CD4-positive, alpha-beta T cell treated with Interleukin-4 for 4 hours (primary cell): ENCODE data around the gene CLPTM1.
A peak's percentile ranks its signal among the peaks of the same experiment; 100 is the strongest.
"Not testable (repeated sequence)": the region's sequence is repeated elsewhere in the genome, so short reads cannot be mapped to it uniquely, and the experiment has no call there.

Experiments
- DNase-seq: peaks from one replicate; pipeline ENCODE4 v3.0.0-alpha.2; 2020

CLPTM1 gene, protein sequence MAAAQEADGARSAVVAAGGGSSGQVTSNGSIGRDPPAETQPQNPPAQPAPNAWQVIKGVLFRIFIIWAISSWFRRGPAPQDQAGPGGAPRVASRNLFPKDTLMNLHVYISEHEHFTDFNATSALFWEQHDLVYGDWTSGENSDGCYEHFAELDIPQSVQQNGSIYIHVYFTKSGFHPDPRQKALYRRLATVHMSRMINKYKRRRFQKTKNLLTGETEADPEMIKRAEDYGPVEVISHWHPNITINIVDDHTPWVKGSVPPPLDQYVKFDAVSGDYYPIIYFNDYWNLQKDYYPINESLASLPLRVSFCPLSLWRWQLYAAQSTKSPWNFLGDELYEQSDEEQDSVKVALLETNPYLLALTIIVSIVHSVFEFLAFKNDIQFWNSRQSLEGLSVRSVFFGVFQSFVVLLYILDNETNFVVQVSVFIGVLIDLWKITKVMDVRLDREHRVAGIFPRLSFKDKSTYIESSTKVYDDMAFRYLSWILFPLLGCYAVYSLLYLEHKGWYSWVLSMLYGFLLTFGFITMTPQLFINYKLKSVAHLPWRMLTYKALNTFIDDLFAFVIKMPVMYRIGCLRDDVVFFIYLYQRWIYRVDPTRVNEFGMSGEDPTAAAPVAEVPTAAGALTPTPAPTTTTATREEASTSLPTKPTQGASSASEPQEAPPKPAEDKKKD

DNA sequence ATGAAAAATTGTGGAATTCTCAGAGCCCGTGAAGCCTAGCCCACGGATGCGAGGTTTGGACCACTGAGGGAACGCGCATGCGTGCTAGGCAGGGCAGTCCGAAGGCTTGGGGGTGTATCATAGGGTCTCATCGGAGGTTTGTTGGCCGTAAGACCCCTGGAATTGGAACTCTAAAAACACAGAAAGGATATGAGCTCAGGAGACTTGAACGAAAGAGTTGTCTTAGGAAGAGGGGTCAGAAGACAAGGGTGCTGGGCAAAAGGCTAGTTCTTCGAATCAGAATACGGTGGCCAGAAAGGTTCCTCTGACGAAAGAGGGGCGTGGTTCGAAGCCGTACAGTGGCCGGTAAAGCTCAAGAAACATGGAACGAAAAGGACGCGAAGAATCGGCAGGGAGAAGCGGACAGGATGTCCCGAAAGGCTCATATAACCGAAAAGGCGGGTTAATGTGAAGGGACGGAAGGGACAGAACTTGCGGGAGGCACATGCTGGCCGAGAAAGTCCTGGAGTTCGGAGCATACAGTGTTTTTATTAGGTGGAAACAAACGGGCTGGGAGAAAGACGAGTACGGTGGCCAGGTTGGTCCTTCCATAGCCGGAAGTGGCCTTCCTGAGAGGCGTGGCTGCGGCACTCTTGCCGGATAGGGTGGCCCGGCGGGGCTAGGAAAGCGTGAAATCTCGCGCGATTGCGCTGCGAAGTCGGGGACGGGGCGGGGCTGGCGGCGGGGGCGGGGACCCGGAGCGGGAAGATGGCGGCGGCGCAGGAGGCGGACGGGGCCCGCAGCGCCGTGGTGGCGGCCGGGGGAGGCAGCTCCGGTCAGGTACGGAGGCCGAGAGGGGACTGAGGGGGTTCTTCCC, at the start of gene CLPTM1:
CLPTM1 (plus strand) TSS at position 732 of the 856 bp plus-strand sequence; CDS start at position 748, 16 bp downstream.
- DNase-seq: peak; percentile 97

DNA sequence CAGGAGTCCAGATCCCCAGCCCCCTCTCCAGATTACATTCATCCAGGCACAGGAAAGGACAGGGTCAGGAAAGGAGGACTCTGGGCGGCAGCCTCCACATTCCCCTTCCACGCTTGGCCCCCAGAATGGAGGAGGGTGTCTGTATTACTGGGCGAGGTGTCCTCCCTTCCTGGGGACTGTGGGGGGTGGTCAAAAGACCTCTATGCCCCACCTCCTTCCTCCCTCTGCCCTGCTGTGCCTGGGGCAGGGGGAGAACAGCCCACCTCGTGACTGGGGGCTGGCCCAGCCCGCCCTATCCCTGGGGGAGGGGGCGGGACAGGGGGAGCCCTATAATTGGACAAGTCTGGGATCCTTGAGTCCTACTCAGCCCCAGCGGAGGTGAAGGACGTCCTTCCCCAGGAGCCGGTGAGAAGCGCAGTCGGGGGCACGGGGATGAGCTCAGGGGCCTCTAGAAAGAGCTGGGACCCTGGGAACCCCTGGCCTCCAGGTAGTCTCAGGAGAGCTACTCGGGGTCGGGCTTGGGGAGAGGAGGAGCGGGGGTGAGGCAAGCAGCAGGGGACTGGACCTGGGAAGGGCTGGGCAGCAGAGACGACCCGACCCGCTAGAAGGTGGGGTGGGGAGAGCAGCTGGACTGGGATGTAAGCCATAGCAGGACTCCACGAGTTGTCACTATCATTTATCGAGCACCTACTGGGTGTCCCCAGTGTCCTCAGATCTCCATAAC, 49.6 kb upstream of the CLPTM1 start, which contains the start of gene APOE:
APOE (plus strand) TSS at position 360 of the 724 bp plus-strand sequence. CDS start 829 bp downstream, outside the sequence.
- DNase-seq: no peak

DNA sequence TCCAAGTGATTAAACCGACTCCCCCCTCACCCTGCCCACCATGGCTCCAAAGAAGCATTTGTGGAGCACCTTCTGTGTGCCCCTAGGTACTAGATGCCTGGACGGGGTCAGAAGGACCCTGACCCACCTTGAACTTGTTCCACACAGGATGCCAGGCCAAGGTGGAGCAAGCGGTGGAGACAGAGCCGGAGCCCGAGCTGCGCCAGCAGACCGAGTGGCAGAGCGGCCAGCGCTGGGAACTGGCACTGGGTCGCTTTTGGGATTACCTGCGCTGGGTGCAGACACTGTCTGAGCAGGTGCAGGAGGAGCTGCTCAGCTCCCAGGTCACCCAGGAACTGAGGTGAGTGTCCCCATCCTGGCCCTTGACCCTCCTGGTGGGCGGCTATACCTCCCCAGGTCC, 47.6 kb upstream of the CLPTM1 start:
- no peak for DNase-seq

DNA sequence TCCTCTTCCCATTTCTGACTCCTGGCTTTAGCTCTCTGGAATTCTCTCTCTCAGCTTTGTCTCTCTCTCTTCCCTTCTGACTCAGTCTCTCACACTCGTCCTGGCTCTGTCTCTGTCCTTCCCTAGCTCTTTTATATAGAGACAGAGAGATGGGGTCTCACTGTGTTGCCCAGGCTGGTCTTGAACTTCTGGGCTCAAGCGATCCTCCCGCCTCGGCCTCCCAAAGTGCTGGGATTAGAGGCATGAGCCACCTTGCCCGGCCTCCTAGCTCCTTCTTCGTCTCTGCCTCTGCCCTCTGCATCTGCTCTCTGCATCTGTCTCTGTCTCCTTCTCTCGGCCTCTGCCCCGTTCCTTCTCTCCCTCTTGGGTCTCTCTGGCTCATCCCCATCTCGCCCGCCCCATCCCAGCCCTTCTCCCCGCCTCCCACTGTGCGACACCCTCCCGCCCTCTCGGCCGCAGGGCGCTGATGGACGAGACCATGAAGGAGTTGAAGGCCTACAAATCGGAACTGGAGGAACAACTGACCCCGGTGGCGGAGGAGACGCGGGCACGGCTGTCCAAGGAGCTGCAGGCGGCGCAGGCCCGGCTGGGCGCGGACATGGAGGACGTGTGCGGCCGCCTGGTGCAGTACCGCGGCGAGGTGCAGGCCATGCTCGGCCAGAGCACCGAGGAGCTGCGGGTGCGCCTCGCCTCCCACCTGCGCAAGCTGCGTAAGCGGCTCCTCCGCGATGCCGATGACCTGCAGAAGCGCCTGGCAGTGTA, 46.9 kb upstream of the CLPTM1 start:
- no peak for DNase-seq

DNA sequence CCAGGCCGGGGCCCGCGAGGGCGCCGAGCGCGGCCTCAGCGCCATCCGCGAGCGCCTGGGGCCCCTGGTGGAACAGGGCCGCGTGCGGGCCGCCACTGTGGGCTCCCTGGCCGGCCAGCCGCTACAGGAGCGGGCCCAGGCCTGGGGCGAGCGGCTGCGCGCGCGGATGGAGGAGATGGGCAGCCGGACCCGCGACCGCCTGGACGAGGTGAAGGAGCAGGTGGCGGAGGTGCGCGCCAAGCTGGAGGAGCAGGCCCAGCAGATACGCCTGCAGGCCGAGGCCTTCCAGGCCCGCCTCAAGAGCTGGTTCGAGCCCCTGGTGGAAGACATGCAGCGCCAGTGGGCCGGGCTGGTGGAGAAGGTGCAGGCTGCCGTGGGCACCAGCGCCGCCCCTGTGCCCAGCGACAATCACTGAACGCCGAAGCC, 46.3 kb upstream of the CLPTM1 start:
- DNase-seq: no peak

DNA sequence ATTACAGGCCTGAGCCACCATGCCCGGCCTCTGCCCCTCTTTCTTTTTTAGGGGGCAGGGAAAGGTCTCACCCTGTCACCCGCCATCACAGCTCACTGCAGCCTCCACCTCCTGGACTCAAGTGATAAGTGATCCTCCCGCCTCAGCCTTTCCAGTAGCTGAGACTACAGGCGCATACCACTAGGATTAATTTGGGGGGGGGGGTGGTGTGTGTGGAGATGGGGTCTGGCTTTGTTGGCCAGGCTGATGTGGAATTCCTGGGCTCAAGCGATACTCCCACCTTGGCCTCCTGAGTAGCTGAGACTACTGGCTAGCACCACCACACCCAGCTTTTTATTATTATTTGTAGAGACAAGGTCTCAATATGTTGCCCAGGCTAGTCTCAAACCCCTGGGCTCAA, 45.4 kb upstream of the CLPTM1 start:
- DNase-seq: no peak

DNA sequence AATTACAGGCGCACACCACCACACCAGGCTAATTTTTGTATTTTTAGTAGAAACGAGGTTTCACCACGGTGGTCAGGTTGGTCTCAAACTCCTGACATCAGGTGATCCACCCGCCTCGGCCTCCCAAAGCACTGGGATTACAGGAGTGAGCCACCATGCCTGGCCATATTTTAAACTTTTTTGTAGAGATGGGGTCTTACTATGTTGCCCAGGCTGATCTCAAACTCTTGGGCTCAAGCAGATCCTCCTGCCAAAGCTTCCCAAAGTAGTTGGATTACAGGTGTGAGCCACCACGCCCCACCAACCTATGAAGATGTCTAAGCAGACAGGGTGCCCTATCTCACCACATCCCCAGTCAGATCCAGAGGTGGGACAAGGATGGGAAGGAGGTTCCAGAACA, 43.3 kb upstream of the CLPTM1 start:
- not testable (repeated sequence) for DNase-seq

DNA sequence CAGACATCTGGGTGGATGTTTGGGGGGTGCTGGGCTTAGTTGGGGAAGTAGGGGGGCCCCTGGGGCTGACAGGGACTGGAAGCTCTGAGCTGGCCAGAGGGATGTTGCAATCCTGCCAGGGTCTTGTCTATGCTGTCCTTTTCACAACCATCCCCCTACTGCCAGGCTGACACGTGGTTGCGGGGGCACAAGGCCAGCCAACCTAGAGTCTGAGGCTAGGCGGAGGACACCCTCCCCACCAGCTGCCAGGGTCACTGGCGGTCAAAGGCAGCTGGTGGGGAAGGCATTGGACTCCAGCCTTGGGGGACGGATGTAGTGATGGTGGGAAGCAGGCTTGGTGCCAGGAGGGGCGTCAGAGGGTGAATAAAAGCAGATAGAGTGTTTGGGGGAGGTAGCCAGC, 42.3 kb upstream of the CLPTM1 start:
- no peak for DNase-seq

DNA sequence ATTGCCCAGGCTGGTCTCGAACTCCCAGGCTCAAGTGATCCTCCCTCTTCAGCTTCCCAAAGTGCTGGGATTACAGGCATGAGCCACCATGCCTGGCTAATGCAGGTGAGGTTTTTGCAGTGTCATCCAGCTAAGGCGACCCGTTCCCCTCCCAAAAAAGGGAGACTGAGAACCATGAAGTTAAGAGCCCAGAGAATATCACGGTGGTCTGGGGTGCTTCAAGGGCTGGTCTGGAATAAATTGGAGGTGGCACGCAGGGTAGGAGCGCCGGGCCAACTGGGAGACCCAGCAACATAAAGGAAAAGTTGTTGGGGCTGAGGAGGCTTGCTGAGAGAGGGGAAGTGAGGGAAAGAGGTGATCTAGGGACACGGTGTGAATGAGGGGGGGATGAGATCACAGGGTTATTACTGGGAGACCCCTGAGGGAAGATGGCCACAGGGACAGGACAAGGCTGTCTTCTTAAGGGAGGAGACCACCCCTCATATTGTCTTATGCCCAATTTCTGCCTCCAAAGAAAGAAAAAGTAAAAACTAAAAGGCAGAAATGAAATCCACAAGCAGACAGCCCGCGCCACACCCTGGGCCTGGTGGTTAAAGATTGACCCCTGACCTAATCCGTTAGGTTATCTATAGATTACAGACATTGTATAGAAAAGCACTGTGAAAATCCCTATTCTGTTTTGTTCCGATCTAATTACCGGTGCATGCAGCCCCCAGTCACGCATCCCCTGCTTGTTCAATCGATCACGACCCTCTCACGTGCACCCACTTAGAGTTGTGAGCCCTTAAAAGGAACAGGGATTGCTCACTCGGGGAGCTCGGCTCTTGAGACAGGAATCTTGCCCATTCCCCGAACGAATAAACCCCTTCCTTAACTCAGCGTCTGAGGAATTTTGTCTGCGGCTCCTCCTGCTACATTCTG, 41.4 kb upstream of the CLPTM1 start:
- DNase-seq: not testable (repeated sequence)

DNA sequence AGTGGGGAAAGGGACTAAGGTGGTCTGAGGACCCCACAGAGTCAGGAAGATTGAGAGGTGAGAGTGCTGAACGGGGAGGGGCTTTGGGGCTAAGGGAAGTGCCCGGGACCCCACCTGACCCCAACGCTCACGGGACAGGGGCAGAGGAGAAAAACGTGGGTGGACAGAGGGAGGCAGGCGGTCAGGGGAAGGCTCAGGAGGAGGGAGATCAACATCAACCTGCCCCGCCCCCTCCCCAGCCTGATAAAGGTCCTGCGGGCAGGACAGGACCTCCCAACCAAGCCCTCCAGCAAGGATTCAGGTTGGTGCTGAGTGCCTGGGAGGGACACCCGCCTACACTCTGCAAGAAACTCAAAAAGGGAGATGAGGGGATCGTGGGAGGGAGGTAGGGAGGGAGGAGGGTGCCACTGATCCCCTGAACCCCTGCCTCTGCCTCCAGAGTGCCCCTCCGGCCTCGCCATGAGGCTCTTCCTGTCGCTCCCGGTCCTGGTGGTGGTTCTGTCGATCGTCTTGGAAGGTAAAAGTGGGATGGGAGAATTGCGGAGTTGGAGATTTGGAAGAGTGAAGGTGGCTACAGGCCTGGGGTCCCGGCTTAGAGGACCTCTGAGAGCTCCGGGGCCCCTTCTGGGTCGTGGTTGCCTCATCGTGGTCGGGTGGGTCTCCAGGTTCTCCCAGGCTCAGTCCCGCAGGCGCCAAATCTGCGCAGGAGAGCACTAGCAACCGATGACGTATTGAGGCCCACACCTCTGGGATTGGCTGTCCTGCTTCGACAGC, 40.6 kb upstream of the CLPTM1 start, which contains the start of gene APOC1:
APOC1 (plus strand) TSS at position 176 of the 774 bp plus-strand sequence; CDS start at position 460, 284 bp downstream.
- DNase-seq: peak; percentile 70

DNA sequence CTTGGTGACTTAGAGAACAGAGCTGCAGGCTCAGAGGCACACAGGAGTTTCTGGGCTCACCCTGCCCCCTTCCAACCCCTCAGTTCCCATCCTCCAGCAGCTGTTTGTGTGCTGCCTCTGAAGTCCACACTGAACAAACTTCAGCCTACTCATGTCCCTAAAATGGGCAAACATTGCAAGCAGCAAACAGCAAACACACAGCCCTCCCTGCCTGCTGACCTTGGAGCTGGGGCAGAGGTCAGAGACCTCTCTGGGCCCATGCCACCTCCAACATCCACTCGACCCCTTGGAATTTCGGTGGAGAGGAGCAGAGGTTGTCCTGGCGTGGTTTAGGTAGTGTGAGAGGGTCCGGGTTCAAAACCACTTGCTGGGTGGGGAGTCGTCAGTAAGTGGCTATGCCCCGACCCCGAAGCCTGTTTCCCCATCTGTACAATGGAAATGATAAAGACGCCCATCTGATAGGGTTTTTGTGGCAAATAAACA, 30.9 kb upstream of the CLPTM1 start:
- DNase-seq: no peak

DNA sequence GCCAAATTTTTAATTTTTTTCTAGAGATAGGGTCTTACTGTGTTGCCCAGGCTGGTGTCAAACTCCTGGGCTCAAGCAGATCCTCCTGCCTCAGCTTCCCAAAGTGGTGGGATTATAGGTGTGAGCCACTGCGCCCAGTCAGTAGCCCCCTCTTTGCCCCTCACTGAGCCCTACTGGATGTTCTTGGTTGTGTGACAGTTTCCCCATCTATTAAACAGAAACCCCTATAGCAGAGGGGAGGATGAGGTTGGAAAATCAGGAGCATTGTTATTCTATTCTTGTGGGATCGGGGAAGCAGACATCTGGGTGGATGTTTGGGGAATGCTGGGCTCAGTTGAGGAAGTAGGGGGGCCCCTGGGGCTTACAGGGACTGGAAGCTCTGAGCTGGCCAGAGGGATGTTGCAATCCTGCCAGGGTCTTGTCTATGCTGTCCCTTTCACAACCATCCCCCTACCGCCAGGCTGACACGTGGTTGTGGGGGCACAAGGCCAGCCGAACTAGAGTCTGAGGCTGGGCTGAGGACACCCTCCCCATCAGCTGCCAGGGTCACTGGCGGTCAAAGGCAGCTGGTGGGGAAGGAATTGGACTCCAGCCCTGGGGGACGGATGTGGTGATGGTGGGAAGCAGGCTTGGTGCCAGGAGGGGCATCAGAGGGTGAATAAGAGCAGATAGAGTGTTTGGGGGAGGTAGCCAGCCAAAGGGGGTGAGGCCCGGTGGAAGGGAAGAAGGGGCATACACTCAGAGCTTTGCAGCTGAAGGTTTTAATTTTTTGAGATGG, 29.9 kb upstream of the CLPTM1 start:
- DNase-seq: no peak

DNA sequence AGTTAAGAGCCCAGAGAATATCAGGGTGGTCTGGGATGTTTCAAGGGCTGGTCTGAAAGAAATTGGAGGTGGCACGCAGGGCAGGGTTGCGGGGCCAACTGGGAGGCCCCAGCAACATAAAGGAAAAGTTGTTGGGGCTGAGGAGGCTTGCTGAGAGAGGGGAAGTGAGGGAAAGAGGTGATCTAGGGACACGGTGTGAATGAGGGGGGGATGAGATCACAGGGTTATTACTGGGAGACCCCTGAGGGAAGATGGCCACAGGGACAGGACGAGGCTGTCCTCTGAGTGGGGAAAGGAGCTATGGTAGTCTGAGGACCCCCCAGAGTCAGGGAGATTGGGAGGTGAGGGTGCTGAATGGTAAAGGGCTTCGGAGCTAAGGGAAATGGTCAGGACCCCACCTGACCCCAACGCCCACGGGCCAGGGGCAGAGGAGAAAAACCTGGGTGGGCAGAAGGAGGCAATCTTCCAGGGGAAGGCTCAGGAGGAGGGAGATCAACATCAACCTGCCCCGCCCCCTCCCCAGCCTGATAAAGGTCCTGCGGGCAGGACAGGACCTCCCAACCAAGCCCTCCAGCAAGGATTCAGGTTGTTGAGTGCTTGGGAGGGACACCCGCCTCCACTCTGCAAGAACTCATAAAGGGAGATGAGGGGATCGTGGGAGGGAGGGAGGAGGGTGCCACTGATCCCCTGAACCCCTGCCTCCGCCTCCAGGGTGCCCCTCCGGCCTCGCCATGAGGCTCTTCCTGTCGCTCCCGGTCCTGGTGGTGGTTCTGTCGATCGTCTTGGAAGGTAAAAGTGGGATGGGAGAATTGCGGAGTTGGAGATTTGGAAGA, 28.7 kb upstream of the CLPTM1 start:
- not testable (repeated sequence) for DNase-seq

DNA sequence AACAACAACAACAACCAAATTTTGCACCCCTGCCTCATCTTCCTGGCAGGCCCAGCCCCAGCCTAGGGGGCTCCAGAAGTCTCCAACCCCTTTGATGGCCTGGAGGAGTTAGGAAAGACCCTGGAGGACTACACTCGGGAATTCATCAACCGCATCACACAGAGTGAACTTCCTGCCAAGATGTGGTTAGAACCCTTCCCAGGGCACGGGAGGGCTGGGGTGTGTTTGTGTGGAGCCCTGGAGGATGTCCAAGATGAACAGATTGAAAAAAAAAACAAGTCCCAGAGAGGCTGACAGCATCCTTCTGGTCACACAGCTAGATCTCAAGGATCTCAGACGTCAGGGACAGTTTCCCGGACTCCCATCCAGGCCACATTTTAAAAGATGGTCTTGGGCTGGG, 27.4 kb upstream of the CLPTM1 start:
- no peak for DNase-seq

DNA sequence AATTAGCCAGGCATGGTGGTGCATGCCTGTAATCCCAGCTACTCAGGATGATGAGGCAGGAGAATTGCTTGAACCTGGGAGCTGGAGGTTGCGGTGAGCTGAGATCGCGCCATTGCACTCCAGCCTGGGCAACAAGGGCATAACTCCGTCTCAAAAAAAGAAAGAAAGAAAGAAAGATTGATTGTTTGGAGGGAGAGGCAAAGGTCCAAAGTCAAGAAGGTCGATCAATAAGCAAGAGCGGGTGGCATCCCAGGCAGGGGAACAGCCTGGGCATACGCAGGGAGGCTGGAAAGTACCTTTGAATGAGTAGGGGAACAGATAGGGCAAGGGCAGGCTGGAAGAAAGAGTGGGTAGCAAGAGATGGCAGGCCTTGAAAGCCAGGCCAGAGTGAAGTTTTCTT, 25.1 kb upstream of the CLPTM1 start:
- DNase-seq: no peak

DNA sequence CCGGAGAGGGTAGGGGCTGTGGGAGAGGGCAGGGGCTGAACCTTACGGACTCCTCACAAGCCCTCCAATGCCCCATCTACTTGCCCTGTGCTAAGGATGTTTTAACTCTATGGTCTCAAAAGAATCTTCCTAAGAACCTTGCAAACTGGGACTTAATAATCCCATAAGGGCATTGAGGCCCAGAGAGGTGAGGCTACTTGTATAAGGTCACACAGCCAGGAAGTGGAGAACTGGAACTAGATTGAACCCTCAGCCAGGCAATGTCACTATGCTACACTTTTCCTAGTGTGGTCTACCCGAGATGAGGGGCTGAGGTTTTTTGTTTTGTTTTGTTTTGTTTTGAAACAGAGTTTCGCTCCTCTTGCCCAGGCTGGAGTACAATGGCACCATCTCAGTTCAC, 23.6 kb upstream of the CLPTM1 start:
- DNase-seq: no peak

DNA sequence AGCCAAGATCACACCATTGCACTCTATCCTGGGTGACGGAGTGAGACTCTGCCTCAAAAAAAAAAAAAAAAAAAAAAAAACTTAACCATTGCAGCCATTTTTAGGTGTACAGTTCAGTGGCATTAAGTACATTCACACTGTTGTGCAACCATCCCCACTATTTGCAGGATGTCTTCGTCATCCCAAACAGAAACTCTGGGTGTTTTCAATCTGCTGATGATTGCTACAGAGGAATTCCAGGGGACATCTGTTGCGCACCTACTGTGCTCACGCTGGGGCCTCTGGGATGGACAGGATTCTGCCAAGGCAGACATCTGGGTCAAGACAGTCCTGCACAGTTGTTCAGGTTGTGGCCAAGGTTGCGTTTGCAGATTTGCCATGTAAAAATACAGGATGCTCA, 15.5 kb upstream of the CLPTM1 start:
- no peak for DNase-seq
